H1 (cell line): Measurements from ENCODE around the gene TBC1D9B. TPM values are rescaled to one million over a fixed set of nuclear protein-coding genes. Genes with fewer than 3 reads are reported as not detected.

Experiments
- CTCF ChIA-PET: fragments of 300-600 bp; sonication (Branson Sonifier 250); formaldehyde crosslinking; loops from one replicate; lab custom pipeline; 2021; ENCODE audit not compliant: partially characterized antibody; lab: Charles Lee
- POLR2A ChIA-PET: fragments of 300-600 bp; sonication (Branson Sonifier 250); formaldehyde crosslinking; loops from one replicate; lab custom pipeline; 2021; ENCODE audit warnings: inconsistent platforms; ENCODE audit not compliant: partially characterized antibody; lab: Charles Lee
- DNase-seq, 2 experiments: peaks; one replicate each; pipeline versions ENCODE4 v3.0.0 to v3.0.0-alpha.2; 2010 to 2022; ENCODE audit warnings: low spot score in 2 of 2, low read depth in 1 of 2, mixed read lengths in 1 of 2
- FAIRE-seq: peaks from 2 replicates; lab custom pipeline; 2011; peaks lifted over from hg19 to GRCh38; lab: Jason Lieb, UNC
- H2AFZ ChIP-seq: 2 replicates; pipeline ENCODE4 v1.8.1; 2012; ENCODE audit warnings: low read length, inconsistent platforms
- H2AK5ac ChIP-seq: 2 replicates; pipeline ENCODE4 v1.6.1; 2013; ENCODE audit warnings: low read depth, low read length
- H2BK120ac ChIP-seq: replicated peaks from 2 replicates; pipeline ENCODE3; 2013; ENCODE audit warnings: low read depth, low read length, inconsistent platforms
- H2BK12ac ChIP-seq: 2 replicates; pipeline ENCODE4 v1.6.1; 2013; ENCODE audit warnings: low read depth, low read length
- H2BK15ac ChIP-seq: 2 replicates; pipeline ENCODE4 v1.6.1; 2013; ENCODE audit warnings: low read length
- H2BK20ac ChIP-seq: 2 replicates; pipeline ENCODE4 v1.6.1; 2013; ENCODE audit warnings: low read length
- H2BK5ac ChIP-seq: 2 replicates; pipeline ENCODE4 v1.6.1; 2013; ENCODE audit warnings: low read depth, low read length
- H3K14ac ChIP-seq: 2 replicates; pipeline ENCODE4 v1.6.1; 2013; ENCODE audit warnings: inconsistent platforms; ENCODE audit not compliant: insufficient read length
- H3K18ac ChIP-seq: 2 replicates; pipeline ENCODE4 v1.6.1; 2013; ENCODE audit warnings: low read length; ENCODE audit errors: extremely low read depth
- H3K23ac ChIP-seq: 2 replicates; pipeline ENCODE4 v1.6.1; 2013; ENCODE audit warnings: inconsistent platforms; ENCODE audit not compliant: insufficient read length
- H3K23me2 ChIP-seq: 2 replicates; pipeline ENCODE4 v1.6.1; 2013; ENCODE audit warnings: low read depth, low read length
- H3K27ac ChIP-seq: 2 replicates; pipeline ENCODE4 v1.6.1; 2011; ENCODE audit warnings: low read depth, low read length, inconsistent platforms
- H3K27me3 ChIP-seq, 4 experiments: replicated peaks in 1 of 4; 1 replicate in 1 of 4; 2 replicates in 3 of 4; pipeline versions ENCODE4 v1.6.1 to v1.8.1; 2011 to 2013; ENCODE audit warnings: low read length in 3 of 4, mild to moderate bottlenecking in 3 of 4, inconsistent platforms in 2 of 4, mixed read lengths in 2 of 4, moderate library complexity in 1 of 4; ENCODE audit not compliant: control insufficient read depth in 3 of 4, insufficient read depth in 3 of 4; ENCODE audit errors: extremely low read depth in 1 of 4
- H3K36me3 ChIP-seq, 4 experiments: 2 replicates each; pipeline versions ENCODE4 v1.6.1 to v1.8.1; 2011 to 2013; ENCODE audit warnings: mild to moderate bottlenecking in 4 of 4, low read length in 3 of 4, moderate library complexity in 2 of 4, control low read depth in 1 of 4, inconsistent platforms in 1 of 4; ENCODE audit not compliant: insufficient read depth in 4 of 4, control insufficient read depth in 2 of 4
- H3K4ac ChIP-seq: replicated peaks from 2 replicates; pipeline ENCODE3; 2013; ENCODE audit warnings: low read length, low read depth, mixed read lengths, inconsistent platforms; ENCODE audit not compliant: insufficient read length
- H3K4me1 ChIP-seq, 4 experiments: replicated peaks in 1 of 4; 1 replicate in 1 of 4; 2 replicates in 3 of 4; pipeline versions ENCODE4 v1.6.1 to v1.8.1; 2011 to 2013; ENCODE audit warnings: low read length in 3 of 4, inconsistent platforms in 2 of 4, mixed read lengths in 1 of 4; ENCODE audit not compliant: insufficient read depth in 4 of 4, control insufficient read depth in 3 of 4
- H3K4me2 ChIP-seq, 2 experiments: 2 replicates each; pipeline versions ENCODE4 v1.6.1 to v1.8.1; 2011 to 2013; ENCODE audit warnings: low read depth in 2 of 2, low read length in 2 of 2, control low read depth in 1 of 2, inconsistent platforms in 1 of 2, mild to moderate bottlenecking in 1 of 2; ENCODE audit not compliant: insufficient read depth in 1 of 2
- H3K4me3 ChIP-seq, 4 experiments: fragments of 200-600, 300-600 bp in 1 of 4; sonication (generic), shearing (Covaris generic), sonication (Bioruptor Twin) in 1 of 4; 2 replicates each; pipeline versions ENCODE4 v1.5.1 to v1.8.1; 2011 to 2016; ENCODE audit warnings: low read length in 4 of 4, low read depth in 3 of 4, control low read depth in 2 of 4, inconsistent platforms in 2 of 4, mild to moderate bottlenecking in 2 of 4, mixed read lengths in 1 of 4, moderate library complexity in 1 of 4; ENCODE audit not compliant: insufficient read depth in 2 of 4; ENCODE audit errors: extremely low read depth in 1 of 4
- H3K56ac ChIP-seq: replicated peaks from 2 replicates; pipeline ENCODE3; 2013; ENCODE audit warnings: low read depth, mild to moderate bottlenecking, mixed read lengths, low read length, inconsistent platforms; ENCODE audit not compliant: insufficient read length
- H3K79me1 ChIP-seq: 2 replicates; pipeline ENCODE4 v1.6.1; 2013; ENCODE audit warnings: low read depth, low read length, control low read depth
- H3K79me2 ChIP-seq, 2 experiments: 2 replicates each; pipeline versions ENCODE4 v1.6.1 to v1.8.1; 2012 to 2013; ENCODE audit warnings: low read length in 2 of 2, mild to moderate bottlenecking in 2 of 2, inconsistent platforms in 1 of 2; ENCODE audit not compliant: insufficient read depth in 2 of 2, control insufficient read depth in 1 of 2
- H3K9ac ChIP-seq, 4 experiments: replicated peaks in 1 of 4; 1 replicate in 1 of 4; 2 replicates in 3 of 4; pipeline versions ENCODE4 v1.6.1 to v1.8.1; 2011 to 2013; ENCODE audit warnings: low read depth in 3 of 4, low read length in 3 of 4, control low read depth in 2 of 4, mild to moderate bottlenecking in 2 of 4, moderate library complexity in 2 of 4, inconsistent platforms in 1 of 4; ENCODE audit errors: extremely low read depth in 1 of 4
- H3K9me3 ChIP-seq, 2 experiments: 2 replicates each; pipeline versions ENCODE4 v1.6.1 to v1.8.1; 2012 to 2013; ENCODE audit warnings: mild to moderate bottlenecking in 2 of 2, moderate library complexity in 2 of 2, control low read depth in 1 of 2, inconsistent platforms in 1 of 2, low read depth in 1 of 2, low read length in 1 of 2, mixed read lengths in 1 of 2; ENCODE audit not compliant: insufficient read depth in 2 of 2
- H4K20me1 ChIP-seq, 2 experiments: replicated peaks in 1 of 2; 2 replicates each; pipeline versions ENCODE3 to v1.8.1; 2011 to 2013; ENCODE audit warnings: inconsistent platforms in 2 of 2, low read length in 2 of 2, mild to moderate bottlenecking in 1 of 2; ENCODE audit not compliant: insufficient read depth in 2 of 2, control insufficient read depth in 1 of 2
- H4K5ac ChIP-seq: 2 replicates; pipeline ENCODE4 v1.6.1; 2013; ENCODE audit warnings: low read length, low read depth, mixed read lengths, inconsistent platforms; ENCODE audit not compliant: insufficient read length
- H4K8ac ChIP-seq: 2 replicates; pipeline ENCODE4 v1.8.0; 2013; ENCODE audit warnings: mild to moderate bottlenecking, moderate library complexity, low read length, inconsistent platforms; ENCODE audit not compliant: insufficient read depth; ENCODE audit errors: extremely low read depth
- H4K91ac ChIP-seq: replicated peaks from 2 replicates; pipeline ENCODE3; 2013; ENCODE audit warnings: low read length, mixed read lengths, inconsistent platforms; ENCODE audit not compliant: insufficient read length
- BCL11A ChIP-seq, 2 experiments: IDR thresholded peaks; one replicate each; pipeline ENCODE4 v1.6.1; 2011; ENCODE audit warnings: low read depth in 2 of 2, low read length in 2 of 2, mild to moderate bottlenecking in 2 of 2
- BRCA1 ChIP-seq: IDR thresholded peaks from 2 replicates; pipeline ENCODE4 v1.6.1; 2012; ENCODE audit warnings: low read depth, low read length, improper control_type of control experiment
- CEBPB ChIP-seq: IDR thresholded peaks from 2 replicates; pipeline ENCODE4 v1.6.1; 2012; ENCODE audit warnings: low read depth, low read length
- CREB1 ChIP-seq: IDR thresholded peaks from 2 replicates; pipeline ENCODE4 v1.6.1; 2012; ENCODE audit warnings: inconsistent platforms
- GABPA ChIP-seq: IDR thresholded peaks from 2 replicates; pipeline ENCODE4 v1.6.1; 2011; ENCODE audit warnings: mild to moderate bottlenecking, low read length, moderate library complexity, borderline replicate concordance; ENCODE audit not compliant: insufficient read depth
- PHF8 ChIP-seq: fragments of 200-600 bp; sonication (generic); conservative IDR thresholded peaks from 2 replicates; pipeline ENCODE4 v1.7.1; 2012; ENCODE audit warnings: low read depth, mild to moderate bottlenecking, inconsistent platforms, low read length, moderate library complexity
- RAD21 ChIP-seq, 2 experiments: IDR thresholded peaks in 1 of 2; conservative IDR thresholded peaks in 1 of 2; 2 replicates each; pipeline ENCODE4 v1.6.1; 2011; ENCODE audit warnings: low read depth in 2 of 2, low read length in 2 of 2, improper control_type of control experiment in 1 of 2, inconsistent platforms in 1 of 2, mild to moderate bottlenecking in 1 of 2, moderate library complexity in 1 of 2
- SP2 ChIP-seq: IDR thresholded peaks from 2 replicates; pipeline ENCODE4 v1.6.1; 2012; ENCODE audit warnings: mild to moderate bottlenecking, low read length, inconsistent platforms
- SUZ12 ChIP-seq: fragments of 200-600 bp; sonication (generic); IDR thresholded peaks from 2 replicates; pipeline ENCODE4 v1.6.1; 2012; ENCODE audit warnings: mild to moderate bottlenecking, inconsistent platforms, low read length, moderate library complexity, mixed read lengths
- TAF7 ChIP-seq: optimal IDR thresholded peaks from 2 replicates; pipeline ENCODE3; 2011; ENCODE audit warnings: low read depth, mild to moderate bottlenecking, inconsistent platforms, low read length, moderate library complexity, borderline replicate concordance
- WGBS, 2 experiments: shearing (Covaris generic) in 1 of 2; methylation state at CpG; one replicate each; pipeline versions ENCODE4 v1.1.6 to v1.1.7; 2013 to 2015; ENCODE audit warnings: low lambda C conversion rate in 2 of 2, mixed read lengths in 2 of 2, inconsistent platforms in 1 of 2, low coverage in 1 of 2, missing lambda C conversion rate in 1 of 2; ENCODE audit not compliant: insufficient replicate concordance in 2 of 2, insufficient coverage in 1 of 2, insufficient read length in 1 of 2; ENCODE audit errors: extremely low coverage in 1 of 2, missing lambda C conversion rate in 1 of 2; 5-methylcytosine and 5-hydroxymethylcytosine counted together
- polyA plus RNA-seq, 7 experiments: library from polyadenylated mRNA; depleted of rRNA in 3 of 7; stranded (reverse) in 5 of 7; unstranded in 2 of 7; fragments of >200 nt in 5 of 7; fragments of 200-250 nt in 2 of 7; gene quantifications; 1 replicate in 5 of 7; 2 replicates in 1 of 7; 4 replicates in 1 of 7; pipeline versions ENCODE4 v1.2.1 to v1.2.3, GENCODE V29; 2011 to 2013; ENCODE audit warnings: missing spikeins in 2 of 7, mixed read lengths in 2 of 7
- total RNA-seq: library from RNA; stranded (reverse); fragmentation: NEBNext Ultra II Directional; extraction: Animal tissue kit (Norgen Biotek cat#: 25700); gene quantifications from 2 replicates; pipeline ENCODE4 v1.2.1, GENCODE V29; 2021

TBC1D9B gene
- total and polyA plus RNA-seq, 2 of the 8 experiments (the other 6 are each of a cell fraction or from before 2014, with no cell fraction given): 33.6 to 57.1 TPM

DNA sequence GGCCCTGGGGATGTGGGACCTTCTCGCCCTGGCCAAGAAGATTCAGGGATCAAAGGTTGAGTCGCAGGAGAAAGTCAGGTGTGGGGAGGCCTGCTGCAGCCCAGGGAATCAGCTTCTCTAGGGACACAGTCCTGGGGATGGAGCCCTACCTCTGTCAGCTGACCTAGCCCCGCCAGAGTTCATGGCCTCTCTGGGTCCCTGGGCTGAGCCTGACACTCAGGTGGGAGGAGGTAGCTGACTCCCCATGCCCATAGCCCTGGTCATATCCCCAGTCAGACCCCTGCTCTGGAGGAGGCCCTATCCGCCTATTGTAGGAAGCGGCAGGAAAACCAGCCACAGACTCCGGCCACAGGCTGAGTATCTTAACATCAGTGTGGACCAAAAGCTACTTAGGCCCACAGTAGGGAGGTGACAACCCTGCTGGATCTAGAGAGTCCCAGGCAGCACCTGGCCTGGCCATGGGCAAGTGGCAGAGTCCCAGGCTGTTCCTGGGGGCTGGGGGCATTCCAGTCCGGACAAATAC, 34.0 kb downstream of the TBC1D9B start:
- POLR2A ChIA-PET: interaction anchor here (0.9 to 1.4 kb wide), 3 partner anchors 10 to 19 kb away, joined by 3 read pairs; partner anchors contain the start of gene MRNIP
- H4K20me1 ChIP-seq: peaks cover 4% of the 10 kb centered on the region in 2 experiments
- H3K4me3 ChIP-seq: no peak overlapping the region
- DNase-seq (no peak), FAIRE-seq (no peak)
- no peaks in the 10 kb centered on the region for H3K9me3 ChIP-seq
- no peak overlapping the region for H3K18ac ChIP-seq
- no peaks in the 10 kb centered on the region for H3K79me2 ChIP-seq
- no peak overlapping the region; the same call in 1 of the 2 replicates for H3K27ac ChIP-seq
- H2BK12ac ChIP-seq: no peak overlapping the region
- no peak overlapping the region for H2AFZ ChIP-seq
- no peak overlapping the region; the same call in 1 of the 2 replicates for H4K8ac ChIP-seq
- no peak overlapping the region for H3K9ac ChIP-seq
- peaks cover 3 to 13% (median 6%) of the 10 kb centered on the region in 4 experiments; a peak in 6 of 8 replicates for H3K36me3 ChIP-seq
- no peak overlapping the region for H2BK20ac ChIP-seq
- H3K14ac ChIP-seq: no peak overlapping the region
- H3K79me1 ChIP-seq: no peaks in the 10 kb centered on the region
- CTCF ChIA-PET: interaction anchor here (1.1 to 6.1 kb wide), 5 partner anchors 10 to 176 kb away, joined by 3 to 24 read pairs (median 4); partner anchors contain the start of gene TBC1D9B
- no peak overlapping the region for H2BK15ac ChIP-seq
- no peak overlapping the region for H3K23ac ChIP-seq
- no peaks in the 10 kb centered on the region; a peak in 1 of 7 replicates for H3K4me1 ChIP-seq
- 0 out of 2 replicates have a peak, but pooled peaks cover 2% of the 10 kb centered on the region for H3K23me2 ChIP-seq
- 90% methylated on average over 7 of the region's 7 CpGs; no CpG with 5 or more reads in 1 of the 2 experiments for WGBS, 2 experiments
- H2BK120ac ChIP-seq: no peak overlapping the region
- H4K91ac ChIP-seq: no peak overlapping the region
- H4K5ac ChIP-seq: no peak overlapping the region
- H3K27me3 ChIP-seq: no peaks in the 10 kb centered on the region
- no peak overlapping the region for H2AK5ac ChIP-seq
- H2BK5ac ChIP-seq: no peak overlapping the region
- H3K4me2 ChIP-seq: no peak overlapping the region
- H3K4ac ChIP-seq: no peak overlapping the region
- TF ChIP-seq BRCA1 (no peak), PHF8 (no peak), CEBPB (no peak), SUZ12 (no peak), TAF7 (no peak), SP2 (no peak), GABPA (no peak), BCL11A (IDR thresholded peaks at IDR 0.05; ENCODE audit: low read depth in 2 of 2, low read length in 2 of 2) (no peak), CREB1 (no peak), RAD21 (IDR thresholded peaks at IDR 0.05 in 1 of 2, conservative IDR thresholded peaks at IDR 0.05 in 1 of 2; ENCODE audit: low read depth in 2 of 2, low read length in 2 of 2) (no peak)
- no peak overlapping the region for H3K56ac ChIP-seq
